WTC11 (cell line): ENCODE results near the gene LYSMD3. TPM values are rescaled to one million over a fixed set of nuclear protein-coding genes. Genes with fewer than 3 reads are reported as not detected.

Experiments used
- CREB1 ChIP-seq: sonication (generic); formaldehyde crosslinking; IDR thresholded peaks from 2 replicates; pipeline ENCODE4 v1.8.0; 2023; ENCODE audit warnings: mild to moderate bottlenecking, missing genetic modification reagents
- ESRRA ChIP-seq: sonication (generic); formaldehyde crosslinking; IDR thresholded peaks from 2 replicates; pipeline ENCODE4 v1.8.1; 2022; ENCODE audit warnings: mild to moderate bottlenecking, missing genetic modification reagents, borderline replicate concordance
- GTF2I ChIP-seq: fragments of 250-450 bp; sonication (Bioruptor Pico); conservative IDR thresholded peaks from 2 replicates; pipeline ENCODE4 v1.4.0; 2021; ENCODE audit warnings: mild to moderate bottlenecking
- JUN ChIP-seq: sonication (generic); formaldehyde crosslinking; IDR thresholded peaks from 2 replicates; pipeline ENCODE4 v1.8.0; 2023; ENCODE audit warnings: mild to moderate bottlenecking, missing genetic modification reagents
- MXD4 ChIP-seq: fragments of 250-450 bp; sonication (Bioruptor Pico); IDR thresholded peaks from 2 replicates; pipeline ENCODE4 v1.8.0; 2021; ENCODE audit warnings: mild to moderate bottlenecking, moderate library complexity, borderline replicate concordance
- NR3C1 ChIP-seq: sonication (generic); formaldehyde crosslinking; conservative IDR thresholded peaks from 2 replicates; pipeline ENCODE4 v1.8.1; 2023; ENCODE audit warnings: low read depth, mild to moderate bottlenecking, missing genetic modification reagents
- PREB ChIP-seq: sonication (generic); formaldehyde crosslinking; IDR thresholded peaks from 2 replicates; pipeline ENCODE4 v1.8.1; 2022; ENCODE audit warnings: mild to moderate bottlenecking, missing genetic modification reagents, moderate library complexity, borderline replicate concordance
- RELA ChIP-seq: sonication (generic); formaldehyde crosslinking; IDR thresholded peaks from 2 replicates; pipeline ENCODE4 v1.8.1; 2022; ENCODE audit warnings: missing genetic modification reagents, mild to moderate bottlenecking, borderline replicate concordance
- SMAD3 ChIP-seq: sonication (generic); formaldehyde crosslinking; IDR thresholded peaks from 2 replicates; pipeline ENCODE4 v1.8.0; 2022; ENCODE audit warnings: missing genetic modification reagents, mild to moderate bottlenecking, borderline replicate concordance
- TEAD1 ChIP-seq: sonication (generic); formaldehyde crosslinking; IDR thresholded peaks from 2 replicates; pipeline ENCODE4 v1.8.0; 2022; ENCODE audit warnings: mild to moderate bottlenecking, missing genetic modification reagents
- TEAD4 ChIP-seq: sonication (generic); formaldehyde crosslinking; IDR thresholded peaks from 2 replicates; pipeline ENCODE4 v1.8.0; 2022; ENCODE audit warnings: mild to moderate bottlenecking, missing genetic modification reagents
- ZBTB21 ChIP-seq: sonication (generic); formaldehyde crosslinking; IDR thresholded peaks from 2 replicates; pipeline ENCODE4 v1.8.1; 2023; ENCODE audit warnings: mild to moderate bottlenecking, missing genetic modification reagents, borderline replicate concordance
- ZNF219 ChIP-seq: sonication (generic); formaldehyde crosslinking; IDR thresholded peaks from 2 replicates; pipeline ENCODE4 v1.8.0; 2023; ENCODE audit warnings: missing genetic modification reagents, mild to moderate bottlenecking, borderline replicate concordance
- ZNF232 ChIP-seq: sonication (generic); formaldehyde crosslinking; IDR thresholded peaks from 2 replicates; pipeline ENCODE4 v1.8.0; 2022; ENCODE audit warnings: mild to moderate bottlenecking, missing genetic modification reagents
- total RNA-seq: library from RNA; stranded (reverse); gene quantifications from 3 replicates; pipeline ENCODE4 v1.2.3, GENCODE V29; 2021
- TF ChIP-seq, protein P1 (sequence below): sonication (generic); formaldehyde crosslinking; IDR thresholded peaks from 2 replicates; pipeline ENCODE4 v1.8.0; 2023; ENCODE audit warnings: missing genetic modification reagents, mild to moderate bottlenecking, borderline replicate concordance
- TF ChIP-seq, protein P2 (sequence below): sonication (generic); formaldehyde crosslinking; IDR thresholded peaks from 2 replicates; pipeline ENCODE4 v1.8.1; 2022; ENCODE audit warnings: low read depth, mild to moderate bottlenecking, moderate library complexity, missing genetic modification reagents, borderline replicate concordance
- TF ChIP-seq, protein P3 (sequence below): sonication (generic); formaldehyde crosslinking; IDR thresholded peaks from 2 replicates; pipeline ENCODE4 v1.8.1; 2023; ENCODE audit warnings: mild to moderate bottlenecking, missing genetic modification reagents
- TF ChIP-seq, protein P4 (sequence below): sonication (generic); formaldehyde crosslinking; IDR thresholded peaks from 2 replicates; pipeline ENCODE4 v1.8.1; 2023; ENCODE audit warnings: mild to moderate bottlenecking, missing genetic modification reagents, moderate library complexity

The LYSMD3 gene
- total RNA-seq, 1 experiment from 2014 or later, result 15.8 TPM

GRCh38 chr5:90473396-90474234, 55.8 kb downstream of the LYSMD3 start (continued):
- TF ChIP-seq, protein P1, sequence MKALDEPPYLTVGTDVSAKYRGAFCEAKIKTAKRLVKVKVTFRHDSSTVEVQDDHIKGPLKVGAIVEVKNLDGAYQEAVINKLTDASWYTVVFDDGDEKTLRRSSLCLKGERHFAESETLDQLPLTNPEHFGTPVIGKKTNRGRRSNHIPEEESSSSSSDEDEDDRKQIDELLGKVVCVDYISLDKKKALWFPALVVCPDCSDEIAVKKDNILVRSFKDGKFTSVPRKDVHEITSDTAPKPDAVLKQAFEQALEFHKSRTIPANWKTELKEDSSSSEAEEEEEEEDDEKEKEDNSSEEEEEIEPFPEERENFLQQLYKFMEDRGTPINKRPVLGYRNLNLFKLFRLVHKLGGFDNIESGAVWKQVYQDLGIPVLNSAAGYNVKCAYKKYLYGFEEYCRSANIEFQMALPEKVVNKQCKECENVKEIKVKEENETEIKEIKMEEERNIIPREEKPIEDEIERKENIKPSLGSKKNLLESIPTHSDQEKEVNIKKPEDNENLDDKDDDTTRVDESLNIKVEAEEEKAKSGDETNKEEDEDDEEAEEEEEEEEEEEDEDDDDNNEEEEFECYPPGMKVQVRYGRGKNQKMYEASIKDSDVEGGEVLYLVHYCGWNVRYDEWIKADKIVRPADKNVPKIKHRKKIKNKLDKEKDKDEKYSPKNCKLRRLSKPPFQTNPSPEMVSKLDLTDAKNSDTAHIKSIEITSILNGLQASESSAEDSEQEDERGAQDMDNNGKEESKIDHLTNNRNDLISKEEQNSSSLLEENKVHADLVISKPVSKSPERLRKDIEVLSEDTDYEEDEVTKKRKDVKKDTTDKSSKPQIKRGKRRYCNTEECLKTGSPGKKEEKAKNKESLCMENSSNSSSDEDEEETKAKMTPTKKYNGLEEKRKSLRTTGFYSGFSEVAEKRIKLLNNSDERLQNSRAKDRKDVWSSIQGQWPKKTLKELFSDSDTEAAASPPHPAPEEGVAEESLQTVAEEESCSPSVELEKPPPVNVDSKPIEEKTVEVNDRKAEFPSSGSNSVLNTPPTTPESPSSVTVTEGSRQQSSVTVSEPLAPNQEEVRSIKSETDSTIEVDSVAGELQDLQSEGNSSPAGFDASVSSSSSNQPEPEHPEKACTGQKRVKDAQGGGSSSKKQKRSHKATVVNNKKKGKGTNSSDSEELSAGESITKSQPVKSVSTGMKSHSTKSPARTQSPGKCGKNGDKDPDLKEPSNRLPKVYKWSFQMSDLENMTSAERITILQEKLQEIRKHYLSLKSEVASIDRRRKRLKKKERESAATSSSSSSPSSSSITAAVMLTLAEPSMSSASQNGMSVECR (CRISPR knock-in tag), result 0 out of 2 replicates have a peak, but pooled peaks have one; percentile 72
- no peak for TF ChIP-seq NR3C1 (CRISPR knock-in tag)
- no peak for TF ChIP-seq ZNF232 (CRISPR knock-in tag)
- no peak for TF ChIP-seq MXD4 (CRISPR knock-in tag)
- TF ChIP-seq ZNF219, result peak; percentile 55; the same call in 1 of the 2 replicates
- TF ChIP-seq, protein P2, sequence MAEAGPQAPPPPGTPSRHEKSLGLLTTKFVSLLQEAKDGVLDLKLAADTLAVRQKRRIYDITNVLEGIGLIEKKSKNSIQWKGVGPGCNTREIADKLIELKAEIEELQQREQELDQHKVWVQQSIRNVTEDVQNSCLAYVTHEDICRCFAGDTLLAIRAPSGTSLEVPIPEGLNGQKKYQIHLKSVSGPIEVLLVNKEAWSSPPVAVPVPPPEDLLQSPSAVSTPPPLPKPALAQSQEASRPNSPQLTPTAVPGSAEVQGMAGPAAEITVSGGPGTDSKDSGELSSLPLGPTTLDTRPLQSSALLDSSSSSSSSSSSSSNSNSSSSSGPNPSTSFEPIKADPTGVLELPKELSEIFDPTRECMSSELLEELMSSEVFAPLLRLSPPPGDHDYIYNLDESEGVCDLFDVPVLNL (CRISPR knock-in tag), result 0 out of 2 replicates have a peak, but pooled peaks have one; percentile 63
- TF ChIP-seq, protein P3, sequence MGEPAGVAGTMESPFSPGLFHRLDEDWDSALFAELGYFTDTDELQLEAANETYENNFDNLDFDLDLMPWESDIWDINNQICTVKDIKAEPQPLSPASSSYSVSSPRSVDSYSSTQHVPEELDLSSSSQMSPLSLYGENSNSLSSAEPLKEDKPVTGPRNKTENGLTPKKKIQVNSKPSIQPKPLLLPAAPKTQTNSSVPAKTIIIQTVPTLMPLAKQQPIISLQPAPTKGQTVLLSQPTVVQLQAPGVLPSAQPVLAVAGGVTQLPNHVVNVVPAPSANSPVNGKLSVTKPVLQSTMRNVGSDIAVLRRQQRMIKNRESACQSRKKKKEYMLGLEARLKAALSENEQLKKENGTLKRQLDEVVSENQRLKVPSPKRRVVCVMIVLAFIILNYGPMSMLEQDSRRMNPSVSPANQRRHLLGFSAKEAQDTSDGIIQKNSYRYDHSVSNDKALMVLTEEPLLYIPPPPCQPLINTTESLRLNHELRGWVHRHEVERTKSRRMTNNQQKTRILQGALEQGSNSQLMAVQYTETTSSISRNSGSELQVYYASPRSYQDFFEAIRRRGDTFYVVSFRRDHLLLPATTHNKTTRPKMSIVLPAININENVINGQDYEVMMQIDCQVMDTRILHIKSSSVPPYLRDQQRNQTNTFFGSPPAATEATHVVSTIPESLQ (CRISPR knock-in tag), result no peak
- TF ChIP-seq, protein P4, sequence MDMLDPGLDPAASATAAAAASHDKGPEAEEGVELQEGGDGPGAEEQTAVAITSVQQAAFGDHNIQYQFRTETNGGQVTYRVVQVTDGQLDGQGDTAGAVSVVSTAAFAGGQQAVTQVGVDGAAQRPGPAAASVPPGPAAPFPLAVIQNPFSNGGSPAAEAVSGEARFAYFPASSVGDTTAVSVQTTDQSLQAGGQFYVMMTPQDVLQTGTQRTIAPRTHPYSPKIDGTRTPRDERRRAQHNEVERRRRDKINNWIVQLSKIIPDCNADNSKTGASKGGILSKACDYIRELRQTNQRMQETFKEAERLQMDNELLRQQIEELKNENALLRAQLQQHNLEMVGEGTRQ (CRISPR knock-in tag), result peak; percentile 24; the same call in 1 of the 2 replicates
- TF ChIP-seq ZBTB21, result 0 out of 2 replicates have a peak, but pooled peaks have one; percentile 40
- TF ChIP-seq PREB (CRISPR knock-in tag), result no peak
- TF ChIP-seq SMAD3, result no peak
- TF ChIP-seq TEAD4 (CRISPR knock-in tag), result peak; percentile 72; the same call in 1 of the 2 replicates
- 0 out of 2 replicates have a peak, but pooled peaks have one; percentile 55 for TF ChIP-seq ESRRA
- no peak for TF ChIP-seq GTF2I (CRISPR knock-in tag)
- no peak; the same call in 1 of the 2 replicates for TF ChIP-seq JUN
- peak; percentile 19; the same call in 1 of the 2 replicates for TF ChIP-seq CREB1 (CRISPR knock-in tag)
- TF ChIP-seq RELA (CRISPR knock-in tag), result peak; percentile 65; the same call in 1 of the 2 replicates
- TF ChIP-seq TEAD1, result 0 out of 2 replicates have a peak, but pooled peaks have one; percentile 15
- TF ChIP-seq, all 79 proteins: peak for 20
